Measurements from ENCODE around the gene ITGA1.

DNA sequence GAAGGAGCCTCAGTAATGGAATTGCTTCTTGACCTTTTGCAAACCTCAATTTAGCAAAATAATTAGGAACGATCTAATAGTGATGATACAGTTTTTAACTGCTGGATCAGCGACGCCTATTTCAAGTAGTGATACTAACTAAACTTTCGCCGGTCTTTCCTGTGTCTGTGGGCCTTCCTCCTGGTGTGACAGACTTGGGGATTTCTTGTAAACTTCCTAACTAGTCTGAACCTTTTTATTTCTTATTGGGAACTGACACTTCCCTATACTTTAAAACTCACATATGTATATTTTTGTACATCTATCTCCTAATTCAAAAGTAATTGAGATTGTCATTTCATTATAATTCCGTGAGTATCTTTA lies 15.2 kb downstream of the ITGA1 start:
- TF ChIP-seq, protein P1, sequence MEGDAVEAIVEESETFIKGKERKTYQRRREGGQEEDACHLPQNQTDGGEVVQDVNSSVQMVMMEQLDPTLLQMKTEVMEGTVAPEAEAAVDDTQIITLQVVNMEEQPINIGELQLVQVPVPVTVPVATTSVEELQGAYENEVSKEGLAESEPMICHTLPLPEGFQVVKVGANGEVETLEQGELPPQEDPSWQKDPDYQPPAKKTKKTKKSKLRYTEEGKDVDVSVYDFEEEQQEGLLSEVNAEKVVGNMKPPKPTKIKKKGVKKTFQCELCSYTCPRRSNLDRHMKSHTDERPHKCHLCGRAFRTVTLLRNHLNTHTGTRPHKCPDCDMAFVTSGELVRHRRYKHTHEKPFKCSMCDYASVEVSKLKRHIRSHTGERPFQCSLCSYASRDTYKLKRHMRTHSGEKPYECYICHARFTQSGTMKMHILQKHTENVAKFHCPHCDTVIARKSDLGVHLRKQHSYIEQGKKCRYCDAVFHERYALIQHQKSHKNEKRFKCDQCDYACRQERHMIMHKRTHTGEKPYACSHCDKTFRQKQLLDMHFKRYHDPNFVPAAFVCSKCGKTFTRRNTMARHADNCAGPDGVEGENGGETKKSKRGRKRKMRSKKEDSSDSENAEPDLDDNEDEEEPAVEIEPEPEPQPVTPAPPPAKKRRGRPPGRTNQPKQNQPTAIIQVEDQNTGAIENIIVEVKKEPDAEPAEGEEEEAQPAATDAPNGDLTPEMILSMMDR (IDR thresholded peaks at IDR 0.05) = no peak
- no peak for TF ChIP-seq EZH2 (IDR thresholded peaks at IDR 0.05; ENCODE audit: borderline replicate concordance, insufficient read depth, low read depth, low read length, poor library complexity, severe bottlenecking)

Measured in B cell (primary cell).